Endothelial cell of umbilical vein (primary cell): ENCODE results near the gene MC1R. TPM values are rescaled to one million over a fixed set of nuclear protein-coding genes. Genes with fewer than 3 reads are reported as not detected.

Experiments
- BruUV-seq: library from RNA; stranded (reverse); fragments of 400-500 nt; replicated peaks from 2 replicates; lab custom pipeline; 2021; lab: Mats Ljungman, UMichigan
- CTCF ChIA-PET: fragments of 300-600, 350-600 bp; sonication (Branson Sonifier 250); formaldehyde crosslinking; loops from one replicate; lab custom pipeline; 2021; ENCODE audit warnings: antibody characterized with exemption, inconsistent platforms; lab: Charles Lee
- POLR2A ChIA-PET: fragments of 300-600, 350-600 bp; sonication (Branson Sonifier 250); formaldehyde crosslinking; loops from one replicate; lab custom pipeline; 2021; ENCODE audit warnings: antibody characterized with exemption, inconsistent platforms; lab: Charles Lee
- DNase-seq: peaks from one replicate; pipeline ENCODE4 v3.0.0-alpha.2; 2011; ENCODE audit warnings: low read depth, low spot score
- FAIRE-seq: peaks from 2 replicates; lab custom pipeline; 2011; peaks lifted over from hg19 to GRCh38; lab: Jason Lieb, UNC
- H2AFZ ChIP-seq: 2 replicates; pipeline ENCODE4 v1.6.0; 2012; ENCODE audit warnings: low read depth, low read length, control low read depth, inconsistent platforms
- H3K27ac ChIP-seq: 2 replicates; pipeline ENCODE4 v1.5.1; 2011; ENCODE audit warnings: low read depth, mild to moderate bottlenecking, control low read depth, low read length, moderate library complexity; ENCODE audit not compliant: insufficient read depth
- H3K27me3 ChIP-seq, 2 experiments: 2 replicates each; pipeline versions ENCODE4 v1.6.0 to v1.6.1; 2011; ENCODE audit warnings: low read length in 2 of 2, mixed read lengths in 1 of 2; ENCODE audit not compliant: control insufficient read depth in 2 of 2, insufficient read depth in 2 of 2
- H3K36me3 ChIP-seq, 2 experiments: 2 replicates in 1 of 2; 3 replicates in 1 of 2; pipeline ENCODE4 v1.5.1; 2011; ENCODE audit warnings: low read length in 2 of 2, mild to moderate bottlenecking in 1 of 2, moderate library complexity in 1 of 2; ENCODE audit not compliant: control insufficient read depth in 2 of 2, insufficient read depth in 2 of 2; ENCODE audit errors: extremely low read depth in 1 of 2
- H3K4me1 ChIP-seq: 3 replicates; pipeline ENCODE4 v1.5.1; 2011; ENCODE audit warnings: mild to moderate bottlenecking, low read length; ENCODE audit not compliant: control insufficient read depth, insufficient read depth; ENCODE audit errors: extremely low read depth
- H3K4me2 ChIP-seq: 2 replicates; pipeline ENCODE4 v1.6.1; 2011; ENCODE audit warnings: low read length, control low read depth, mixed read lengths; ENCODE audit not compliant: insufficient read depth
- H3K4me3 ChIP-seq, 3 experiments: fragments of 200-600 bp in 1 of 3; sonication (generic), shearing (Covaris generic) in 1 of 3; replicated peaks in 1 of 3; 2 replicates each; pipeline ENCODE4 v1.5.1; 2011 to 2016; ENCODE audit warnings: control low read depth in 3 of 3, low read length in 3 of 3, mild to moderate bottlenecking in 2 of 3, inconsistent platforms in 1 of 3, low read depth in 1 of 3, moderate library complexity in 1 of 3; ENCODE audit not compliant: insufficient read depth in 1 of 3
- H3K79me2 ChIP-seq: 2 replicates; pipeline ENCODE4 v1.6.0; 2012; ENCODE audit warnings: low read length, inconsistent platforms; ENCODE audit not compliant: control insufficient read depth, insufficient read depth
- H3K9ac ChIP-seq: replicated peaks from 2 replicates; pipeline ENCODE3; 2011; ENCODE audit warnings: low read length, control low read depth; ENCODE audit not compliant: insufficient read depth; ENCODE audit errors: extremely low read depth
- H3K9me1 ChIP-seq: replicated peaks from 3 replicates; pipeline ENCODE4 v1.6.0; 2011; ENCODE audit warnings: mild to moderate bottlenecking, low read length; ENCODE audit not compliant: control insufficient read depth, insufficient read depth; ENCODE audit errors: extremely low read depth
- H3K9me3 ChIP-seq: replicated peaks from 2 replicates; pipeline ENCODE4 v1.5.1; 2012; ENCODE audit warnings: low read length, inconsistent platforms; ENCODE audit not compliant: control insufficient read depth, insufficient read depth
- H4K20me1 ChIP-seq: replicated peaks from 2 replicates; pipeline ENCODE3; 2011; ENCODE audit warnings: mild to moderate bottlenecking, low read length; ENCODE audit not compliant: control insufficient read depth, insufficient read depth; ENCODE audit errors: extremely low read depth
- CTCF ChIP-seq, 2 donors: IDR thresholded peaks; 1 replicate in 1 of 2; 2 replicates in 1 of 2; pipeline ENCODE4 v1.5.1; 2011; ENCODE audit warnings: low read length in 2 of 2, mild to moderate bottlenecking in 2 of 2, moderate library complexity in 2 of 2, control low read depth in 1 of 2, inconsistent platforms in 1 of 2, low read depth in 1 of 2; ENCODE audit not compliant: insufficient read depth in 1 of 2; ENCODE audit errors: extremely low read depth in 1 of 2
- EZH2 ChIP-seq: IDR thresholded peaks from 2 replicates; pipeline ENCODE4 v1.6.1; 2012; ENCODE audit warnings: borderline replicate concordance, low read depth, mild to moderate bottlenecking, moderate library complexity, low read length, inconsistent platforms; ENCODE audit not compliant: severe bottlenecking
- FOS ChIP-seq: IDR thresholded peaks from 2 replicates; pipeline ENCODE4 v1.6.1; 2011; ENCODE audit warnings: mild to moderate bottlenecking, low read length, moderate library complexity, borderline replicate concordance; ENCODE audit not compliant: insufficient read depth
- GATA2 ChIP-seq: IDR thresholded peaks from 2 replicates; pipeline ENCODE4 v1.7.0; 2011; ENCODE audit warnings: low read depth, mild to moderate bottlenecking, moderate library complexity, mixed read lengths, low read length; ENCODE audit not compliant: insufficient read length, insufficient read depth
- JUN ChIP-seq: IDR thresholded peaks from 2 replicates; pipeline ENCODE4 v1.6.1; 2011; ENCODE audit warnings: borderline replicate concordance, low read depth; ENCODE audit not compliant: insufficient read length, insufficient read depth
- MAX ChIP-seq: IDR thresholded peaks from 2 replicates; pipeline ENCODE4 v1.6.1; 2011; ENCODE audit not compliant: insufficient read depth, insufficient read length
- MYC ChIP-seq: IDR thresholded peaks from one replicate; pipeline ENCODE4 v1.6.1; 2011; ENCODE audit warnings: mild to moderate bottlenecking, low read depth, low read length
- POLR2A ChIP-seq: IDR thresholded peaks from 2 replicates; pipeline ENCODE4 v1.6.1; 2012; ENCODE audit warnings: low read depth, mild to moderate bottlenecking, control low read depth, low read length
- POLR2AphosphoS5 ChIP-seq: IDR thresholded peaks from 2 replicates; pipeline ENCODE4 v1.6.1; 2012; ENCODE audit warnings: low read depth, mild to moderate bottlenecking, control low read depth, low read length, moderate library complexity; ENCODE audit not compliant: insufficient read depth
- dilution Hi-C: fragments of 300-500 bp; cut with MboI; formaldehyde crosslinking; loops from one replicate; pipeline ENCODE4 v1.15.0; 2019; ENCODE audit warnings: low sequenced_read_pairs; ENCODE audit not compliant: extremely low pct_ligation_motif_present
- intact Hi-C: fragments of 100-400 bp; cut with micrococcal nuclease; formaldehyde crosslinking; loops from one replicate; pipeline ENCODE4 v1.10.0; 2022
- polyA plus RNA-seq, 4 experiments: library from polyadenylated mRNA; depleted of rRNA in 3 of 4; stranded (reverse) in 3 of 4; unstranded in 1 of 4; fragments of >200 nt; gene quantifications; 2 replicates each; pipeline versions ENCODE4 v1.2.1 to v1.2.3, GENCODE V29; 2011 to 2012; ENCODE audit warnings: missing spikeins in 1 of 4
- total RNA-seq: library from RNA; stranded (reverse); gene quantifications from 2 replicates; pipeline ENCODE4 v1.2.3, GENCODE V29; 2021

Gene MC1R
- total and polyA plus RNA-seq, 2 donors (not counting 3 experiments of a cell fraction or from before 2014, with no cell fraction given): 4.0 to 4.9 TPM

GRCh38 chr16:89883346-89884040 is 35.2 kb upstream of the MC1R start:
- FAIRE-seq (no peak), DNase-seq (no peak)
- H3K4me2 ChIP-seq: no peak overlapping the region
- H3K36me3 ChIP-seq: peaks cover 20 to 50% of the 10 kb centered on the region in 2 experiments
- intact Hi-C loops: no loop called here
- no peaks in the 10 kb centered on the region for H3K9me3 ChIP-seq
- H3K9ac ChIP-seq: no peak overlapping the region
- CTCF ChIA-PET: interaction anchor here (2.4 kb wide), 1 partner anchor 27 kb away, joined by 8 read pairs; no protein-coding TSS in a partner anchor
- H3K4me3 ChIP-seq: no peak overlapping the region
- POLR2A ChIA-PET: no interaction called here
- no TSS peak for BruUV-seq
- H3K79me2 ChIP-seq: peaks cover 41% of the 10 kb centered on the region
- dilution Hi-C loops: no loop called here
- H3K4me1 ChIP-seq: no peaks in the 10 kb centered on the region
- TF ChIP-seq EZH2 (no peak), POLR2A (no peak), MYC (no peak)
- H4K20me1 ChIP-seq: no peaks in the 10 kb centered on the region
- H3K9me1 ChIP-seq: no peaks in the 10 kb centered on the region
- H3K27ac ChIP-seq: no peak overlapping the region
- no peaks in the 10 kb centered on the region for H3K27me3 ChIP-seq
- H2AFZ ChIP-seq: no peak overlapping the region

GRCh38 chr16:89884041-89884421 is 34.6 kb upstream of the MC1R start:
- Histone ChIP-seq H4K20me1 (no peaks in the 10 kb centered on the region), H3K36me3 (peaks cover 20 to 46% of the 10 kb centered on the region in 2 experiments), H3K4me3 (no peak overlapping the region), H3K4me1 (no peaks in the 10 kb centered on the region), H3K9me3 (no peaks in the 10 kb centered on the region), H3K9me1 (no peaks in the 10 kb centered on the region), H3K27ac (no peak overlapping the region), H3K9ac (no peak overlapping the region), H3K27me3 (no peaks in the 10 kb centered on the region), H2AFZ (no peak overlapping the region), H3K4me2 (no peak overlapping the region), H3K79me2 (peaks cover 36% of the 10 kb centered on the region)
- CTCF ChIA-PET: no interaction called here
- TF ChIP-seq EZH2 (no peak), FOS (no peak), MYC (no peak), POLR2A (no peak), CTCF (IDR thresholded peaks at IDR 0.05; ENCODE audit: extremely low read depth in 1 of 2, insufficient read depth in 1 of 2, low read depth in 1 of 2, low read length in 2 of 2) (no peak), POLR2AphosphoS5 (no peak), MAX (no peak), JUN (no peak), GATA2 (no peak)
- FAIRE-seq (no peak), DNase-seq (no peak)
- POLR2A ChIA-PET: no interaction called here
- dilution Hi-C loops: no loop called here
- intact Hi-C loops: no loop called here
- BruUV-seq: no TSS peak
